ENCODE measurements around the gene KIF2C. TPM values are rescaled to one million over a fixed set of nuclear protein-coding genes. Genes with fewer than 3 reads are reported as not detected.
A peak's percentile ranks its signal among the peaks of the same experiment; 100 is the strongest.
"Not testable (repeated sequence)": the region's sequence is repeated elsewhere in the genome, so short reads cannot be mapped to it uniquely, and the experiment has no call there.

Gene KIF2C
- total RNA-seq, 1 experiment from 2014 or later, result 69.4 TPM

- intact Hi-C loops (cut with micrococcal nuclease; ENCODE audit: unreplicated experiment), result loop anchor here (10.0 kb wide), 1 partner anchor 76 kb away; the partner anchor contains the start of genes KIF2C and RNU5D-1
- no peaks in the 10 kb centered on the region for H3K9me3 ChIP-seq (ENCODE audit: control insufficient read depth, insufficient read depth, low read depth, low read length)
- ChIA-PET POLR2A (interaction anchor here (0.6 to 0.7 kb wide), 3 partner anchors 121 to 491 kb away, joined by 3 to 7 read pairs (median 6); no protein-coding TSS in a partner anchor), CTCF (interaction anchor here (0.7 kb wide), 1 partner anchor 20 kb away, joined by 10 read pairs; no protein-coding TSS in a partner anchor)
- DNase-seq (ENCODE audit: low read depth, low spot score) (no peak), ATAC-seq (no peak)
- no peak for TF ChIP-seq POLR2AphosphoS5 (IDR thresholded peaks at IDR 0.05; ENCODE audit: low read depth, low read length)
- H3K27me3 ChIP-seq (ENCODE audit: control insufficient read depth, insufficient read depth, low read length), result no peaks in the 10 kb centered on the region
- no TSS peak for BruUV-seq (replicated peaks)
- in situ Hi-C loops (cut with HindIII; ENCODE audit: low pct_unique_long_range_greater_than_20kb, low sequenced_read_pairs), result no loop called here
- peaks cover 53% of the 10 kb centered on the region for H3K4me1 ChIP-seq (ENCODE audit: control insufficient read depth, insufficient read depth, low read length)
- H3K27ac ChIP-seq (ENCODE audit: low read length), result no peak overlapping the region
- no peaks in the 10 kb centered on the region for H3K36me3 ChIP-seq (ENCODE audit: control insufficient read depth, insufficient read depth, low read length)
- no peak overlapping the region for H3K4me3 ChIP-seq (ENCODE audit: low read depth in 2 of 2, low read length in 2 of 2)
These were observed 71.6 kb downstream of the KIF2C start for GRCh38 chr1:44811234-44811633.

DNA sequence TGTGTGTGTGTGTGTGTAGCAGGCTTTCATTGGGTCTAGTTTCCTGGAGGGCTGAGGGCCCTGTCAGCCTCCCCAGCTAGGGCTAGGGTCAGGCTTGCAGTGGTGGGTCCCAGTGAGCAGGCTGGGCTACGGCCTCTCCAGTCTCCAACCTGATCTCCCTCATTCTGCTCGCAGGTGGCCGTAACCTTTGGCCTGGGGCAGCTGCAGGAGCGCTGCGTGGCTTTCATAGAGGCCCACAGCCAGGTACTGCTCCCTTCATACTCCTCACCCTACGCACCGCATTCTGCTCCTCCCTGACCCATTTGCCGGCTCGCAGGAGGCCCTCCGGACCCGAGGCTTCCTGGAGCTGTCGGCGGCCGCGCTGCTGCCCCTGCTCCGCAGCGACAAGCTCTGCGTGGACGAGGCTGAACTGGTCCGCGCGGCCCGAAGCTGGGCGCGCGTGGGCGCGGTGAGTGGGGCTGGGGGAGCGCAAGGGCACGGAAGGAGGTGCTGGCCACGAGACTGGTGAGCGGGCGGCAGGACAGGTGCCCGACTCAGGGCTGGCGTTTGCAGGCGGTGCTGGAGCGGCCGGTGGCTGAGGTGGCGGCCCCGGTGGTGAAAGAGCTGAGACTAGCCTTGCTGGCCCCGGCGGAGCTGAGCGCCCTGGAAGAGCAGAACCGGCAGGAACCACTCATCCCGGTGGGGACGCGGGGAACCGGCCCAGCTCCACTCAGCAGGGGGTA lies 73.3 kb downstream of the KIF2C start:
- peak overlapping the region; percentile 39 for H3K27ac ChIP-seq (ENCODE audit: low read length)
- H3K9me3 ChIP-seq (ENCODE audit: control insufficient read depth, insufficient read depth, low read depth, low read length), result no peaks in the 10 kb centered on the region
- H3K4me3 ChIP-seq (ENCODE audit: low read depth in 2 of 2, low read length in 2 of 2), result peak overlapping the region; percentile 42 to 66
- peak; percentile 33 for ATAC-seq
- TF ChIP-seq, protein P1, sequence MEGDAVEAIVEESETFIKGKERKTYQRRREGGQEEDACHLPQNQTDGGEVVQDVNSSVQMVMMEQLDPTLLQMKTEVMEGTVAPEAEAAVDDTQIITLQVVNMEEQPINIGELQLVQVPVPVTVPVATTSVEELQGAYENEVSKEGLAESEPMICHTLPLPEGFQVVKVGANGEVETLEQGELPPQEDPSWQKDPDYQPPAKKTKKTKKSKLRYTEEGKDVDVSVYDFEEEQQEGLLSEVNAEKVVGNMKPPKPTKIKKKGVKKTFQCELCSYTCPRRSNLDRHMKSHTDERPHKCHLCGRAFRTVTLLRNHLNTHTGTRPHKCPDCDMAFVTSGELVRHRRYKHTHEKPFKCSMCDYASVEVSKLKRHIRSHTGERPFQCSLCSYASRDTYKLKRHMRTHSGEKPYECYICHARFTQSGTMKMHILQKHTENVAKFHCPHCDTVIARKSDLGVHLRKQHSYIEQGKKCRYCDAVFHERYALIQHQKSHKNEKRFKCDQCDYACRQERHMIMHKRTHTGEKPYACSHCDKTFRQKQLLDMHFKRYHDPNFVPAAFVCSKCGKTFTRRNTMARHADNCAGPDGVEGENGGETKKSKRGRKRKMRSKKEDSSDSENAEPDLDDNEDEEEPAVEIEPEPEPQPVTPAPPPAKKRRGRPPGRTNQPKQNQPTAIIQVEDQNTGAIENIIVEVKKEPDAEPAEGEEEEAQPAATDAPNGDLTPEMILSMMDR (IDR thresholded peaks at IDR 0.05), result no peak
- TF ChIP-seq REST (IDR thresholded peaks at IDR 0.05; ENCODE audit: insufficient read depth in 1 of 2, low read depth in 2 of 2, low read length in 1 of 2), result no peak
- no peak for TF ChIP-seq SIN3A (IDR thresholded peaks at IDR 0.05; ENCODE audit: borderline replicate concordance, insufficient read depth, low read depth, low read length)
- TF ChIP-seq TCF7L2 (IDR thresholded peaks at IDR 0.05; ENCODE audit: low read depth, low read length), result no peak
- TF ChIP-seq POLR2AphosphoS5 (IDR thresholded peaks at IDR 0.05; ENCODE audit: low read depth, low read length), result no peak
- no peak for DNase-seq (ENCODE audit: low read depth, low spot score)
- no TSS peak for BruUV-seq (replicated peaks)
- no peaks in the 10 kb centered on the region for H3K27me3 ChIP-seq (ENCODE audit: control insufficient read depth, insufficient read depth, low read length)
- in situ Hi-C loops (cut with HindIII; ENCODE audit: low pct_unique_long_range_greater_than_20kb, low sequenced_read_pairs), result no loop called here
- CTCF ChIA-PET, result interaction anchor here (1.5 kb wide), 1 partner anchor 20 kb away, joined by 4 read pairs; no protein-coding TSS in a partner anchor
- POLR2A ChIA-PET, result interaction anchor here (0.7 to 1.3 kb wide), 3 partner anchors 13 to 83 kb away, joined by 3 to 5 read pairs (median 3); partner anchors contain the start of gene PLK3
- intact Hi-C loops (cut with micrococcal nuclease; ENCODE audit: unreplicated experiment), result loop anchor here (10.0 kb wide), 1 partner anchor 78 kb away; the partner anchor contains the start of genes KIF2C and RNU5D-1
- H3K36me3 ChIP-seq (ENCODE audit: control insufficient read depth, insufficient read depth, low read length), result no peaks in the 10 kb centered on the region
- peaks cover 37% of the 10 kb centered on the region for H3K4me1 ChIP-seq (ENCODE audit: control insufficient read depth, insufficient read depth, low read length)

DNA sequence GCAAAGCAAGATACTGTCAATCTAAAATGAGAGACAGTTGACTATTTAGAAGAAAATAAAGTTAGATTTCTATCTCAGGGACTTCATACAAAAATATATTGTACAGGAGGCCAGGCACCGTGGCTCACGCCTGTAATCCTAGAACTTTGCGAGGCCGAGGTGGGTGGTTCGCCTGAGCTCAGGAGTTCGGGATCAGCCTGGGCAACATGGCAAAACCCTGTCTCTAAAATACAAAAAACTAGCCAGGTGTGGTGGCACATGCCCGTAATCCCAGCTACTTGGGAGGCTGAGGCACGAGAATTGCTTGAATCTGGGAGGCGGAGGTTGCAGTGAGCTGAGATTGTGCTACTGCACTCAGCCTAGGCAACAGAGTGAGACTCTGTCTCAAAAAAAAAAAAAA lies 76.3 kb downstream of the KIF2C start:
- POLR2A ChIA-PET, result interaction anchor here (0.6 to 0.8 kb wide), 2 partner anchors 16 to 21 kb away, joined by 3 read pairs; partner anchors contain the start of gene PLK3
- H3K27ac ChIP-seq (ENCODE audit: low read length); H3K4me3 ChIP-seq (ENCODE audit: low read depth in 2 of 2, low read length in 2 of 2); H3K9me3 ChIP-seq (ENCODE audit: control insufficient read depth, insufficient read depth, low read depth, low read length); H3K36me3 ChIP-seq (ENCODE audit: control insufficient read depth, insufficient read depth, low read length); CTCF ChIA-PET; in situ Hi-C loops (cut with HindIII; ENCODE audit: low pct_unique_long_range_greater_than_20kb, low sequenced_read_pairs); BruUV-seq (replicated peaks); H3K27me3 ChIP-seq (ENCODE audit: control insufficient read depth, insufficient read depth, low read length); ATAC-seq; DNase-seq (ENCODE audit: low read depth, low spot score): not testable (repeated sequence)
- intact Hi-C loops (cut with micrococcal nuclease; ENCODE audit: unreplicated experiment), result loop anchor here (10.0 kb wide), 1 partner anchor 81 kb away; the partner anchor contains the start of genes KIF2C and RNU5D-1
- H3K4me1 ChIP-seq (ENCODE audit: control insufficient read depth, insufficient read depth, low read length), result peaks cover 12% of the 10 kb centered on the region; the same call in 1 of the 2 replicates

Measured in Panc1 (cell line).